H4 (cell line): ENCODE results near the gene SMIM22. TPM values are rescaled to one million over a fixed set of nuclear protein-coding genes. Genes with fewer than 3 reads are reported as not detected.
A peak's percentile ranks its signal among the peaks of the same experiment; 100 is the strongest.

Experiments
- DNase-seq: peaks from one replicate; pipeline ENCODE4 v3.0.0-alpha.2; 2015; ENCODE audit warnings: low spot score
- total RNA-seq: library from RNA; depleted of rRNA; stranded (reverse); fragments of >200 nt; shearing (Covaris generic); gene quantifications from 2 replicates; pipeline ENCODE4 v1.2.3, GENCODE V29; 2014

Gene SMIM22
- total RNA-seq, 1 experiment from 2014 or later = not detected

DNA sequence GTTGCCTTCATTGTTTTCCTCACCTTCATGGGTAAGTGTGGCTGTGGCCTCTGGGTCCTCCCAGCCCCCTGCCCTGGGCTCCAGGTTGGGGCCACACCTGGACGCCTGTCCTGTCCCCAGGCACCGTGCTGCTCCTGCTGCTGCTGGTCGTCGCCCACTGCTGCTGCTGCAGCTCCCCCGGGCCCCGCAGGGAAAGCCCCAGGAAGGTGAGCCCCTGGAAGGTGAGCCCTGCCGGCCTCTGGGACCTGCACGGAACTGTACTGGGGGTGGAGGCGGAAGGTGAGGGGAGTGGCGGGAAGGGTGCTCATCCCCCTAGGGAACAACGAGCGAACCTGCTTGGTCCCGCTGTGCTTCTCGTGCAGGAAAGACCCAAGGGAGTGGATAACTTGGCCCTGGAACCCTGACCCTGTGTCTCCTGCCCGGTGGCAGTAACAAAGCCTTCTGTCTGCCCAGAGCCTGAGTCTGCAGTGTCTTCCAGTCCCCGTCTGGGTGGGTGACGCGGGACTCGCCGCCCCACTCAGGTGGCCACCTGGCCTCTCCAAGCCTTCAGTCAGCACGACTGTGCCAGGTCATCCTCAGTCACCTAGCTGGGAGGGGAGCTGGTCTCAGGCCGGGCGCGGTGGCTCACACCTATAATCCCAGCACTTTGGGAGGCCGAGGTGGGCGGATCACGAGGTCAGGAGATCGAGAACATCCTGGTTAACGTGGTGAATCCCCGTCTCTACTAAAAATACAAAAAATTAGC, 831 bp downstream of the SMIM22 start:
- no peak for DNase-seq

DNA sequence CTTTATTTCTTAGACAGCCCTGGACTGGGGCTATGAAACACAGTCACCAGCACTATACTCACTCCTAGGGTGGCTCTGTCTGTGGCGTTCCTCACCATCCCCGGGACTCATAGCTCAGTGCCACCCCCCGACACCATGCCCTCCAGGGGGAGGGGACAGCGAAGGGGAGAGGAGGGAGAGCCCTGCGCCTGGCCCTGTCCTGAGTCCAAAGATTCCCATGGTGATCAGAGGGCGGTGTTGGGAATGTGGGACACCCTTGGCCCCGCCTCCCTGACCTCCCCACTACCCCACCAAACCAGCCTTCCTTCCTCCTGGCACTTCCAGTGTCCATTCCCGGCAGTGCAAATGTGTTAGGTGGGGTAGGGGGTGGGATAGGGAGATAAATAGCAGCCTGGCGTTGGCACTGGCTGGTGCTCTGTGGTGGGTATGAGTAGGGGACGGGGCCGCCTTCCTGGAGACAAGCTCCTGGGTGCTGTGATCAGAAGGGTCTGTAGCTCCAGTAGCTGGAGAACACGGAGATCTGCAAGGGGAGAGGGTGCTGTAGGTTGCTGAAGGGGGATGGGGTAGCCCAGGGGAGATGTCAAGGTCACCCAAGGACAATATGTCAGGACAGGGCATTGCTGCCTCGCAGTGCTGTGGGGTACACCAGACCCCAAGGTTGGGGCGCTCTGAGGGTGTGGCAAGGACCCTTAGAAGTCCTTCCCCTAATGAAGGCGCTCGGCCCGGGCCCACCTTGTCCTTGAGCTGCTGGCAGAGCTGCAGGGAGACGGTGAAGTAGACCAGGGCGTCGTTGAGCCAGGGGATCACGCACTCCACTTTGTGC, 2.0 kb downstream of the SMIM22 start:
- no peak for DNase-seq

GRCh38 chr16:4797805-4798252, 2.7 kb downstream of the SMIM22 start:
- no peak for DNase-seq

- DNase-seq = no peak
These were observed 3.3 kb downstream of the SMIM22 start for GRCh38 chr16:4798456-4798855.

GRCh38 chr16:4799171-4799855, 4.1 kb downstream of the SMIM22 start:
- no peak for DNase-seq

GRCh38 chr16:4800290-4801041, 5.3 kb downstream of the SMIM22 start:
- no peak for DNase-seq

DNA sequence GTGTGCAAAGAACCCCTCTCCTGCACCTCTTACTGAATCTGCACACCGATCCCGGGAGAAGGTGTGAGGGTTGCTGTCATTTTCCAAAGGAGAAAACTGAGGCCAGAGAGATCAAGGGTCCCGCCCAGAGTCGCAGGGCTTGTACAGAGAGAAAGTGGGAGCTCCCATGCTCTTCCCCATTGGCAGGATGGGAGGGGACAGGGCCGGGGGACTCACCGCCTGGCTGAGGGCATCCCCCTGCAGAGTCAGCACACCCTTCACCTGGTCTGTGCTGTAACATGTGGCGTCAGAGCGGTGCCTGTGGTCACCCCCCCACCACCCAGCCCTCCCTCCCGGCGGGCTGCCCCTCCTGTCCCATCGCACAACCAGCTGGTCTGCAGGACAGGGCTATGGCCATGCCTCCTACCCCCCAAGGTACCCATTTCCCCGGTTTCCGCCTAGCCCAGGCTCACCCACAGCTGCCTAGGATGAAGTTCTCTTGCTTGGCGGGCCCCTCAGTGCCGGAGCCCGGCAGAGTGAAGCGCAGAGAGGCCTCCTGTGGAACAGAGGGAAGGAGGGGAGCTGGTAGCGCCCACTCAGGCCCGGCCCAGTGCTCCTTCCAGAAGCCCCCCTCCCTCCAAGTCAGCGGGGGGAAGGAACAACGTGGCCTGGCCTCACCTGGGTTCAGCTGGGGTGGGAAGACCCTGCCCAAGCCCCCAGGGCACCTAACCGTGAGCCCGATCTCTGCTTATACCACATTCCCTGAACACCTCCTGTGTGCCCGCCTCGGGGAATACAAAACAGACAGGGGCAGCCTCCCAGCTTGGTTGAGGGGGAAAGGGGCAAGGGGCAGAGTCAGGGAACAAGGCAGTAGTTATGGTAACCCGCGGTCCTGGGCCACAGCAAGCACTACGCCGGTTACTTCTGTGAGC, 6.1 kb downstream of the SMIM22 start:
- DNase-seq = no peak

DNA sequence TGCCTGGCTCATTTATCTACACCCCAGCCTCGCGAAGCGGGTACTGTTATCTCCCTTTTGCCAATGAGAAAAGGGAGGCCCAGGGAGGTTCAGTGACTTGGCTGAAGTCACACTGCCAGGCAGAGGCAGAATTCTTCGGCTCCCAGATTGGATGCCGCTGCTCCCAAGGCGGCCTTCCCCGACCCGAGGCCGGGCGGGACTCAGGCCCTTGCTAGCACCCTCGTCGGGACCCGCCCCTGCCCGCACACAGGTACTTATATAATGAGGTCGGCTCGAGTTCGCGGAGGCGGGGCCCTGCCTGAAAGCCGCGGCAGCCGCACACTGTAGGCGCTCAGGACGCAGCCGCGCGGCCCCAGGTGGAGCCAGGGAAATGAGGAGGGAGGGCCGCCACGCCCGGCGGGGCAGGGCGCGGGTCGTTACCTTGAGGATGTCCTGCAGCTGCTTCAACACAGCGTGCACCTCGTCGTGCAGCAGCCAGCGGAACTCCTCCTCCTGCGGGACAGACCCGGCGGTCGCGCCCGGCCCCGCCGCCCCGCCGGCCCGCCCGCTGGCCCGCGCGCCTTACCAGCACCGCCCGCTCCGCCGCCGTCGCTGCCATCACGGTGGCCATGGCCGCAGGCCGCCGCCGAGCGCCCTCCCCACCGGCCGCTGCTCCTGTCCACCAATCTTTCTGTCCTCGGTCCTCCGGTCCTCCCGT, 6.9 kb downstream of the SMIM22 start, which contains the start of gene ROGDI:
TSS of gene ROGDI (minus strand) at position 672 of the 697 bp plus-strand sequence. CDS start at position 610, 62 bp downstream.
- DNase-seq = peak; percentile 65

DNA sequence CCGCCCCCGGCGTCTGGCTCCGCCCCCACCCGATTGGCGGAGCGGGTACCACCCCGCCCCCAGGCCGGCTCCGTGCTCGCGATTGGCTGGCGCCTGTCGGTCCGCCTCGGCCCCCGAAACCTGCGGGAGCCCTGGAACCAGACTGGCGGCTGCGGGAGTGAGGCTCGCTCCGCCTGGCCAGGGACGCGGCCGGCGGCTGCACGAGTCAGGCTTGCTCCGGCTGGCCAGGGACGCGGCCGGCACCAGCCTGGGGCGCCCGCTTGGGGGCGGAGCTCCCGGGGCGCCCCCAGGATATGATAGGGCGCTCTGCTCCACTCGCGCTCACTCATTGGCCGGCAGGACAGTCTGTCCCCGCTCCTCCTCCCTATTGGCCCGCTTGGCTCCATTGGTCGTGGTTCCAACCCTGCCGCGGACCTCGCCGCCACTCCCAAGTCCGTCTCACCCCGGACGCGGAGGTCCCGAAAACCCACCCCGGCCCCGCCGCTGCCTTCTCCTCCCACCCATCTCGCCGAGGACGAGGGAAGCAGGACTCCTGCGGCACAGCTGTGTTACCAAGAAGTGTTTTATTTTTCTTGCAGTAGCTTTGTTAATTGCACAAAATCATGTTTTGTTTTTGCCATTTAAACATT, 7.6 kb downstream of the SMIM22 start:
- peak; percentile 87 for DNase-seq

- DNase-seq = no peak
These were observed 8.3 kb downstream of the SMIM22 start for GRCh38 chr16:4803401-4803844.

GRCh38 chr16:4803898-4804762, 9.0 kb downstream of the SMIM22 start:
- no peak for DNase-seq

DNA sequence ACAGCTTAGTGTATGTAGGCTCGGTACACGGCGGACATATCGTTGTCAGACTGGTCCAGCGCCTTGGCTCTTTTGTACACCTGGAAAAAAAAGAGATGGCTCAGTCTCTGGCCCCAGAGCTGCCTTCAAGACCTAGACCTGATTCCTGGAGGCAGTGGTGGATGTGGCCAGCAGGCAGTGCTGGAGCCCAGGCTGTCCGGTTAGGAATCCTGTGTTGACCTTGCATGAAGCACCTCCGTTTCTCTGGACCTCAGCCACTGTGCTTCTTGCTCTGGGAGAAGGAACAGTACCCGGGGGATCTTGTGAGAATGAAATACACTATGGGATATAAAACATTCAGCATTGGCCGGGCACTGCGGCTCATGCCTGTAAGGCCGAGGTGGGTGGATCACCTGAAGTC, 10.1 kb downstream of the SMIM22 start:
- DNase-seq = no peak

DNA sequence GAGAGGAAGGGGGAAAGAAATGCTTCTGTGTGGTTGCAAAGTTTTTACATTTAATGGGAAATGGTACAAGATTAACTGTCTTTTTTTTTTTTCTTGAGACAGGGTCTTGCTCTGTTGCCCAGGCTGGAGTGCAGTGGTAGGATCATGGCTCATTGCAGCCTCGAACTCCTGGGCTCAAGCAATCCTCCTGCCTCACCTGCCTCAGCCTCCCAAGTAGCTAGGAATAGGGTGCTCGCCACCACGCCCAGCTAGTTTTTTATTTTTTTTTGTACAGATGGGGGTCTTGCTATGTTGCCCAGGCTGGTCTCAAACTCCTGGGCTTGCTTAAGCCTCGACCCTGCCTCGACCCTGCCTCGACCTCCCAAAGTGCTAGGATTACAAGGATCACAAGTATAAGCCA, 11.1 kb downstream of the SMIM22 start:
- no peak for DNase-seq

- no peak for DNase-seq
These were observed 16.1 kb downstream of the SMIM22 start for GRCh38 chr16:4811242-4811641.

DNA sequence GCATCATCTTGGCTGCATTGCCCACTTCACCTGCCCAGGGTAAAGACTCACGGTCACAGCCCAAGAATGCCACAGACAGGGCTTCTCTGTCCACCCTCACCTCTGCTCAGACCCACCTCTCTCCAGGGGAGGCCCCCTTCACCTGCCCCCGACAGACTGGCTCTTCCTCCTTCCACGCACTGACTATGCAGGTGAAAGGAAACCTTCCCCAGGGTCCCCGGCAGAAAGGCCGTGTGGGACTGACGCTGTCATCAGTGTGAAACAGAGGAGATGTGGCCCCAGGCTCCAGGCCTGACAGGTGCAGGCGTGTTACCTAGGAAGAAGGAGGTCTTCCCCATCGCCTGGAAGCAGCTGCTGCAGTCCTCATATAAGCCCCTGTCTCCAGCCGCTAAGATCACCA, 16.6 kb downstream of the SMIM22 start:
- no peak for DNase-seq

- no peak for DNase-seq
These were observed 18.3 kb downstream of the SMIM22 start for GRCh38 chr16:4813251-4814003.

GRCh38 chr16:4814046-4814445, 18.9 kb downstream of the SMIM22 start:
- no peak for DNase-seq
